Measurements from ENCODE around the gene DYNC2H1. TPM values are rescaled to one million over a fixed set of nuclear protein-coding genes. Genes with fewer than 3 reads are reported as not detected.

The DYNC2H1 gene
- total RNA-seq, 1 donor from 2014 or later = 16.2 TPM

DNA sequence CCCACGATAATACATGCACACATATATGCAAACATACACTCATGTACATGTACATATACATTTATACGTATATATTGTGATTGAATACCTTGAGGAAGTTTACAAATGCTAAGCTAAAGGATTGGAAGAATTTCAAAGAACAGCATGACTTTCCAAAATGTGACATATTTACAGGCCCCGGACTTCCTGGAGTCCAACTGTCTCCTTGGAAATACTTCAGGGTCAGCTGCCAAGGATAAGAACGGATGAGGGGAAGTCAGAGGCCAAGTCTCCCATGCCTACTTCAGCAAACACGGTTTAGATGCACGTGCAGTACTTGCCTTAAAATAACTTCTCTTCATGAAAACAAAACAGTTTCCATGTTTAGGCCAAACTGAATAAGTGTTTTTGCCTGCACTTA lies 213.6 kb downstream of the DYNC2H1 start:
- no peak for TF ChIP-seq CTCF (IDR thresholded peaks at IDR 0.05)
- no peak overlapping the region for H3K4me3 ChIP-seq
- no peak overlapping the region for H3K27ac ChIP-seq
- no peaks in the 10 kb centered on the region for H3K4me1 ChIP-seq
- no peaks in the 10 kb centered on the region for H3K9me3 ChIP-seq
- DNase-seq (no peak), ATAC-seq (no peak)
- no peaks in the 10 kb centered on the region for H3K27me3 ChIP-seq
- intact Hi-C loops (cut with DNase I) = no loop called here
- no peaks in the 10 kb centered on the region for H3K36me3 ChIP-seq

DNA sequence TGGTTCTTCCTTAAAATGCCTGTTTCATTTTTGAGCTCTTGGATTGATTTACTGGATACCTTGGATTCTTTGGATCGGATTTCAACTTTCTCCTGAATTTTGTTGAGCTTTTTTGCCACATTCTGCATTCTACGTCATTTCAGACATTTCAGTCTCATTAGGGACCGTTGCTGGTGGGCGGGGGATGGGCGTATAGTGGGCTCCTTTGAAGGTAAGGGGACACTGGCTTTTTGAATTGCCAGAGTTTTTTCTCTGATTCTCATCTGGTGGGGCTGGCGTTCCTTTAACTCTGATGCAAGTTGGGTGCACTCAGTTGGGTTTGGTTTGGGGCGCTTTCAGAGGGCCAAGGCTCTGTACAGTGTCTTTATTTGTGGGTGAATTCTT lies 216.5 kb downstream of the DYNC2H1 start:
- Histone ChIP-seq H3K27ac (no peak overlapping the region), H3K36me3 (no peaks in the 10 kb centered on the region), H3K4me3 (no peak overlapping the region), H3K4me1 (no peaks in the 10 kb centered on the region), H3K27me3 (no peaks in the 10 kb centered on the region), H3K9me3 (no peaks in the 10 kb centered on the region)
- DNase-seq = no peak
- intact Hi-C loops (cut with DNase I) = no loop called here
- no peak for ATAC-seq
- TF ChIP-seq CTCF (IDR thresholded peaks at IDR 0.05) = no peak

- no peaks in the 10 kb centered on the region for H3K9me3 ChIP-seq
- H3K4me3 ChIP-seq = no peak overlapping the region
- H3K4me1 ChIP-seq = no peaks in the 10 kb centered on the region
- H3K27me3 ChIP-seq = no peaks in the 10 kb centered on the region
- no peak overlapping the region for H3K27ac ChIP-seq
- intact Hi-C loops (cut with DNase I) = no loop called here
- no peaks in the 10 kb centered on the region for H3K36me3 ChIP-seq
- no peak for DNase-seq
- peak; percentile 96 for ATAC-seq
- TF ChIP-seq CTCF (IDR thresholded peaks at IDR 0.05) = peak; percentile 65
Measured at GRCh38 chr11:103326070-103326794, 217.0 kb downstream of the DYNC2H1 start.

DNA sequence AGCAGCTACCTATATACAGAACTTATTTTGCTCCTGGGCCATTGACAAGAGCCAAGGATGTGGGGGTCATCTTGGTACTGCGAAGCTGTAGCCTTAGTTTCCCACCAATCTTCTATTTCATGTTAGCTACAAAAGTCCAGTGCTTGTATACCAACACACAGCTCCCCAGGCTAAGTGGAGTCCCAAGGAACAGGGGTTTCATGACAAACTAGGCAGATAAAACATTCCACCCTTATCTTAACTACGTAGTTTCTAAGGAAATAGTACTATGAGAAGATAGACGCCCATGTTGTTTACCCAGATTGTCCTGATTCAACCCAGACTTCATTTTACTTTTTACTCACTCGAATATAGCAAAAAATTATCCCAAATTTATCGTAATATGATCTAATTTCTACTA lies 218.5 kb downstream of the DYNC2H1 start:
- no peaks in the 10 kb centered on the region for H3K4me1 ChIP-seq
- no peak for DNase-seq
- TF ChIP-seq CTCF (IDR thresholded peaks at IDR 0.05) = no peak

GRCh38 chr11:103332409-103332808 lies 223.2 kb downstream of the DYNC2H1 start:
- intact Hi-C loops (cut with DNase I) = no loop called here
- Histone ChIP-seq H3K4me1 (no peaks in the 10 kb centered on the region), H3K4me3 (no peak overlapping the region), H3K36me3 (no peaks in the 10 kb centered on the region), H3K27ac (no peak overlapping the region), H3K27me3 (no peaks in the 10 kb centered on the region), H3K9me3 (no peaks in the 10 kb centered on the region)
- DNase-seq = no peak
- no peak for TF ChIP-seq CTCF (IDR thresholded peaks at IDR 0.05)
- no peak for ATAC-seq

More for the DNA sequence above, 218.5 kb downstream of the DYNC2H1 start:
- Histone ChIP-seq H3K27ac (no peak overlapping the region), H3K9me3 (no peaks in the 10 kb centered on the region), H3K36me3 (no peaks in the 10 kb centered on the region), H3K27me3 (no peaks in the 10 kb centered on the region), H3K4me3 (no peak overlapping the region)
- no peak for ATAC-seq
- intact Hi-C loops (cut with DNase I) = no loop called here
